Smooth muscle cell (in vitro differentiated cells): ENCODE data around the gene OR6B3. TPM values are rescaled to one million over a fixed set of nuclear protein-coding genes. Genes with fewer than 3 reads are reported as not detected.
"Not testable (repeated sequence)": the region's sequence is repeated elsewhere in the genome, so short reads cannot be mapped to it uniquely, and the experiment has no call there.

Source experiments
- DNase-seq: peaks from one replicate; lab custom pipeline; 2025; ENCODE audit not compliant: unreplicated experiment; lab: John Stamatoyannopoulos, UW
- H2AFZ ChIP-seq: fragments of 200-600 bp; sonication (generic); 2 replicates; pipeline ENCODE4 v1.6.0; 2016; ENCODE audit warnings: antibody characterized with exemption, low read depth, mild to moderate bottlenecking
- H3F3A ChIP-seq: fragments of 200-600 bp; sonication (generic); 2 replicates; pipeline ENCODE4 v1.6.0; 2017; ENCODE audit warnings: antibody characterized with exemption, low read depth
- H3K27ac ChIP-seq: fragments of 200-600 bp; sonication (generic); 2 replicates; pipeline ENCODE4 v1.5.1; 2016; ENCODE audit warnings: low read depth, mild to moderate bottlenecking
- H3K27me3 ChIP-seq: fragments of 200-600 bp; sonication (generic); 2 replicates; pipeline ENCODE4 v1.6.1; 2016; ENCODE audit warnings: low read depth, mild to moderate bottlenecking
- H3K36me3 ChIP-seq: fragments of 200-600 bp; sonication (generic); 2 replicates; pipeline ENCODE4 v1.5.1; 2016; ENCODE audit warnings: low read depth
- H3K4me1 ChIP-seq: fragments of 200-600 bp; sonication (generic); 2 replicates; pipeline ENCODE4 v1.5.1; 2016; ENCODE audit warnings: low read depth
- H3K4me2 ChIP-seq: fragments of 200-600 bp; sonication (generic); 2 replicates; pipeline ENCODE4 v1.6.0; 2016; ENCODE audit warnings: mild to moderate bottlenecking
- H3K4me3 ChIP-seq: fragments of 200-600 bp; sonication (generic); 2 replicates; pipeline ENCODE4 v1.5.1; 2016; ENCODE audit warnings: mild to moderate bottlenecking
- H3K79me2 ChIP-seq: fragments of 200-600 bp; sonication (generic); 2 replicates; pipeline ENCODE4 v1.6.0; 2016; ENCODE audit warnings: low read depth, mild to moderate bottlenecking
- H3K9ac ChIP-seq: fragments of 200-600 bp; sonication (generic); 2 replicates; pipeline ENCODE4 v1.6.0; 2016; ENCODE audit warnings: low read depth
- H3K9me3 ChIP-seq: fragments of 200-600 bp; sonication (generic); replicated peaks from 2 replicates; pipeline ENCODE4 v1.5.1; 2016; ENCODE audit warnings: low read depth
- H4K20me1 ChIP-seq: fragments of 200-600 bp; sonication (generic); 2 replicates; pipeline ENCODE4 v1.6.0; 2016; ENCODE audit warnings: low read depth
- CTCF ChIP-seq: fragments of 200-600 bp; sonication (generic); IDR thresholded peaks from 2 replicates; pipeline ENCODE4 v1.5.1; 2017; ENCODE audit warnings: borderline replicate concordance, mild to moderate bottlenecking, antibody characterized with exemption; ENCODE audit not compliant: insufficient read depth, poor library complexity, severe bottlenecking
- WGBS: methylation state at CpG from one replicate; pipeline ENCODE4 v1.1.7; 2016; ENCODE audit warnings: low lambda C conversion rate; 5-methylcytosine and 5-hydroxymethylcytosine counted together
- polyA plus RNA-seq: library from polyadenylated mRNA; unstranded; fragments of >200 nt; fragmentation: Nextera tagmentation; extraction: Ambion mirVana; gene quantifications from 2 replicates; pipeline ENCODE4 v1.2.1, GENCODE V29; 2016
- total RNA-seq: library from RNA; depleted of rRNA; stranded (reverse); fragments of >200 nt; gene quantifications from 2 replicates; pipeline ENCODE4 v1.2.3, GENCODE V29; 2014

Gene OR6B3
- total and polyA plus RNA-seq, 2 experiments from 2014 or later, result not detected

GRCh38 chr2:240048237-240048636, 5.1 kb downstream of the OR6B3 start:
- whole genome bisulfite sequencing, result 82% methylated on average over 9 of the region's 9 CpGs
- TF ChIP-seq CTCF, result no peak
- H3K79me2 ChIP-seq, result no peaks in the 10 kb centered on the region

GRCh38 chr2:240045098-240045497, 8.2 kb downstream of the OR6B3 start:
- TF ChIP-seq CTCF, result no peak
- H3K9me3 ChIP-seq, result no peaks in the 10 kb centered on the region
- 93% methylated on average over 13 of the region's 13 CpGs for WGBS

More at GRCh38 chr2:240048237-240048636, 5.1 kb downstream of the OR6B3 start:
- Histone ChIP-seq H3F3A (no peaks in the 10 kb centered on the region), H3K27me3 (peaks cover 56% of the 10 kb centered on the region), H2AFZ (no peak overlapping the region), H3K4me3 (no peak overlapping the region), H3K9ac (no peak overlapping the region), H3K36me3 (no peaks in the 10 kb centered on the region), H4K20me1 (no peaks in the 10 kb centered on the region), H3K4me2 (no peak overlapping the region), H3K9me3 (no peaks in the 10 kb centered on the region), H3K27ac (no peak overlapping the region), H3K4me1 (no peaks in the 10 kb centered on the region)
- no peak for DNase-seq

GRCh38 chr2:240044096-240044495, 9.2 kb downstream of the OR6B3 start:
- H3K4me2 ChIP-seq, H3K36me3 ChIP-seq, H3K4me1 ChIP-seq, H3K9ac ChIP-seq, H4K20me1 ChIP-seq, H3K4me3 ChIP-seq, H3K79me2 ChIP-seq, DNase-seq, H3F3A ChIP-seq, H2AFZ ChIP-seq, H3K27ac ChIP-seq, H3K9me3 ChIP-seq: not testable (repeated sequence)
- 83% methylated on average over 2 of the region's 2 CpGs for WGBS
- H3K27me3 ChIP-seq, result peaks cover 40% of the 10 kb centered on the region

More at GRCh38 chr2:240045098-240045497, 8.2 kb downstream of the OR6B3 start:
- Histone ChIP-seq H3K9ac (no peak overlapping the region), H3K27ac (no peak overlapping the region), H3K4me1 (no peaks in the 10 kb centered on the region), H3K27me3 (peaks cover 39% of the 10 kb centered on the region), H3K36me3 (no peaks in the 10 kb centered on the region), H3K79me2 (no peaks in the 10 kb centered on the region), H4K20me1 (no peaks in the 10 kb centered on the region), H3K4me3 (no peak overlapping the region), H3F3A (no peaks in the 10 kb centered on the region), H2AFZ (no peak overlapping the region), H3K4me2 (no peak overlapping the region)
- no peak for DNase-seq

- Histone ChIP-seq H3K27ac (no peak overlapping the region), H3K4me1 (no peaks in the 10 kb centered on the region), H3F3A (no peaks in the 10 kb centered on the region), H3K9ac (no peak overlapping the region), H4K20me1 (no peaks in the 10 kb centered on the region), H2AFZ (no peak overlapping the region), H3K36me3 (no peaks in the 10 kb centered on the region), H3K4me3 (no peak overlapping the region), H3K79me2 (no peaks in the 10 kb centered on the region), H3K4me2 (no peak overlapping the region), H3K9me3 (no peaks in the 10 kb centered on the region), H3K27me3 (peaks cover 40% of the 10 kb centered on the region)
- WGBS, result 90% methylated on average over 21 of the region's 21 CpGs
- no peak for TF ChIP-seq CTCF
- no peak for DNase-seq
These were observed 9.9 kb downstream of the OR6B3 start for GRCh38 chr2:240043279-240043989.
